Right lobe of liver (tissue), 6 donors: ENCODE measurements around the gene APBA2. TPM values are rescaled to one million over a fixed set of nuclear protein-coding genes. Genes with fewer than 3 reads are reported as not detected.
A peak's percentile ranks its signal among the peaks of the same experiment; 100 is the strongest.

ENCODE experiments used
- ATAC-seq, 4 donors: fragments of 200-7000 bp; cut with Tn5 transposase; one replicate each; pipeline ENCODE4 v1.9.1; 2020; ENCODE audit warnings: mild to moderate bottlenecking in 4 of 4, moderate library complexity in 4 of 4
- DNase-seq, 3 donors: peaks; one replicate each; pipeline ENCODE4 v3.0.0-alpha.2; 2020
- H3K27ac ChIP-seq, 3 donors: fragments of 200-600 bp; one replicate each; pipeline ENCODE4 v1.8.0; 2022
- H3K27me3 ChIP-seq, 2 donors: fragments of 200-600 bp; one replicate each; pipeline ENCODE4 v1.8.0; 2022
- H3K36me3 ChIP-seq, 4 donors: fragments of 200-600 bp; sonication (generic) in 1 of 4; one replicate each; pipeline versions ENCODE4 v1.5.1 to v1.8.0; 2017 to 2022; ENCODE audit warnings: control low read depth in 1 of 4
- H3K4me1 ChIP-seq, 4 donors: fragments of 200-600 bp; sonication (generic) in 1 of 4; one replicate each; pipeline versions ENCODE4 v1.5.1 to v1.8.0; 2017 to 2022; ENCODE audit warnings: control low read depth in 1 of 4
- H3K4me3 ChIP-seq, 3 donors: fragments of 200-600 bp; one replicate each; pipeline ENCODE4 v1.8.0; 2022
- H3K9me3 ChIP-seq, 4 donors: fragments of 200-600 bp; sonication (generic) in 1 of 4; one replicate each; pipeline versions ENCODE4 v1.5.1 to v1.8.0; 2017 to 2022; ENCODE audit warnings: control low read depth in 1 of 4
- CTCF ChIP-seq, 4 donors: fragments of 200-600 bp in 3 of 4; fragments of 450-650 bp in 1 of 4; IDR thresholded peaks; one replicate each; pipeline versions ENCODE4 v1.5.1 to v1.8.0; 2016 to 2022; ENCODE audit warnings: antibody characterized with exemption in 4 of 4, mild to moderate bottlenecking in 2 of 4
- POLR2A ChIP-seq: fragments of 450-650 bp; IDR thresholded peaks from one replicate; pipeline ENCODE4 v1.6.1; 2017; ENCODE audit warnings: antibody characterized with exemption, mild to moderate bottlenecking
- WGBS: methylation state at CpG from one replicate; pipeline ENCODE4 v1.1.6; 2018; ENCODE audit warnings: low coverage, low lambda C conversion rate; ENCODE audit not compliant: insufficient coverage; ENCODE audit errors: missing lambda C conversion rate; 5-methylcytosine and 5-hydroxymethylcytosine counted together
- intact Hi-C, 2 donors: fragments of 100-400 bp; cut with DNase I; formaldehyde crosslinking; loops; one replicate each; pipeline versions ENCODE4 v1.11.2 to v1.14.1; 2022
- total RNA-seq, 6 experiments: library from RNA; depleted of rRNA in 2 of 6; stranded (reverse); fragments of >200 nt in 2 of 6; fragmentation: NEBNext Ultra II Directional in 3 of 6; extraction: Animal tissue kit (Norgen Biotek cat#: 25700) in 3 of 6; gene quantifications; one replicate each; pipeline versions ENCODE4 v1.1.0 to v1.2.4, GENCODE V29; 2016 to 2023
- donor health status: DM: no; HTN: yes; CAD: no.
- donor health status: DM: no; HTN: no; CAD: no.
- donor health status: DM: no; HTN: no; CAD: no.
- donor health status: DM: no; HTN: yes; CAD: no.
- donor health status: DM: no; HTN: yes; CAD: no.

APBA2 gene
- total RNA-seq, 6 experiments from 2014 or later = 0.51 to 0.75 (median 0.69) TPM

GRCh38 chr15:29127506-29128430, 242.0 kb downstream of the APBA2 start:
- intact Hi-C loops = no loop called here
- H3K27me3 ChIP-seq = no peaks in the 10 kb centered on the region
- no peaks in the 10 kb centered on the region for H3K9me3 ChIP-seq
- no peaks in the 10 kb centered on the region for H3K4me1 ChIP-seq
- peak in 2 of 3 donors; percentile 12 to 23 for DNase-seq
- no peak overlapping the region for H3K4me3 ChIP-seq
- ATAC-seq = no peak
- no peaks in the 10 kb centered on the region for H3K36me3 ChIP-seq
- 65% methylated on average over 11 of the region's 19 CpGs for WGBS
- TF ChIP-seq CTCF (IDR thresholded peaks at IDR 0.05) (no peak), POLR2A (no peak)
- no peak overlapping the region for H3K27ac ChIP-seq

GRCh38 chr15:29128671-29129070, 242.9 kb downstream of the APBA2 start:
- intact Hi-C loops = no loop called here
- no peak overlapping the region for H3K27ac ChIP-seq
- H3K9me3 ChIP-seq = no peaks in the 10 kb centered on the region
- H3K36me3 ChIP-seq = no peaks in the 10 kb centered on the region
- H3K27me3 ChIP-seq = no peaks in the 10 kb centered on the region
- H3K4me3 ChIP-seq = no peak overlapping the region
- ATAC-seq (no peak), DNase-seq (peak in 1 of 3 donors; percentile 17)
- H3K4me1 ChIP-seq = no peaks in the 10 kb centered on the region
- WGBS = 85% methylated on average over 7 of the region's 11 CpGs
- no peak for TF ChIP-seq POLR2A
- TF ChIP-seq CTCF (IDR thresholded peaks at IDR 0.05) = no peak

GRCh38 chr15:29129221-29129620, 243.4 kb downstream of the APBA2 start:
- ATAC-seq = no peak
- no peaks in the 10 kb centered on the region for H3K9me3 ChIP-seq
- intact Hi-C loops = no loop called here
- WGBS = 75% methylated on average over 7 of the region's 10 CpGs
- DNase-seq = no peak
- H3K27me3 ChIP-seq = no peaks in the 10 kb centered on the region
- no peak overlapping the region for H3K4me3 ChIP-seq
- TF ChIP-seq POLR2A (no peak), CTCF (IDR thresholded peaks at IDR 0.05) (no peak)
- no peaks in the 10 kb centered on the region for H3K36me3 ChIP-seq
- no peak overlapping the region for H3K27ac ChIP-seq
- H3K4me1 ChIP-seq = no peaks in the 10 kb centered on the region

- no peaks in the 10 kb centered on the region for H3K4me1 ChIP-seq
- DNase-seq = peak in 1 of 3 donors; percentile 28
- 39% methylated on average over 10 of the region's 11 CpGs for whole genome bisulfite sequencing
- no peak overlapping the region for H3K4me3 ChIP-seq
- intact Hi-C loops = no loop called here
- no peaks in the 10 kb centered on the region for H3K36me3 ChIP-seq
- ATAC-seq = no peak
- H3K27me3 ChIP-seq = no peaks in the 10 kb centered on the region
- H3K27ac ChIP-seq = no peak overlapping the region
- H3K9me3 ChIP-seq = no peaks in the 10 kb centered on the region
- no peak for TF ChIP-seq CTCF (IDR thresholded peaks at IDR 0.05)
- TF ChIP-seq POLR2A = no peak
Measured at GRCh38 chr15:29129926-29130325, 244.2 kb downstream of the APBA2 start.
